NT2/D1 (cell line): ENCODE data around the gene USP2.
"Not testable (repeated sequence)": the region's sequence is repeated elsewhere in the genome, so short reads cannot be mapped to it uniquely, and the experiment has no call there.

Experiments
- DNase-seq: peaks from one replicate; pipeline ENCODE4 v3.0.0-alpha.2; 2011; ENCODE audit warnings: low read depth, low spot score
- H3K27me3 ChIP-seq: 2 replicates; pipeline ENCODE4 v1.6.0; 2011; ENCODE audit warnings: mild to moderate bottlenecking; ENCODE audit not compliant: insufficient read length, insufficient read depth
- H3K36me3 ChIP-seq: 2 replicates; pipeline ENCODE4 v1.6.1; 2011; ENCODE audit warnings: mild to moderate bottlenecking, low read length, mixed read lengths; ENCODE audit not compliant: insufficient read depth, insufficient read length
- H3K4me1 ChIP-seq: 2 replicates; pipeline ENCODE4 v1.5.1; 2011; ENCODE audit not compliant: insufficient read depth, insufficient read length
- H3K4me3 ChIP-seq: 2 replicates; pipeline ENCODE4 v1.5.1; 2011; ENCODE audit warnings: low read depth; ENCODE audit not compliant: insufficient read length
- H3K9ac ChIP-seq: 2 replicates; pipeline ENCODE4 v1.6.0; 2011; ENCODE audit warnings: low read depth; ENCODE audit not compliant: insufficient read length
- H3K9me3 ChIP-seq: 2 replicates; pipeline ENCODE4 v1.5.1; 2011; ENCODE audit warnings: mild to moderate bottlenecking, low read length; ENCODE audit not compliant: insufficient read depth
- SUZ12 ChIP-seq: IDR thresholded peaks from 2 replicates; pipeline ENCODE4 v1.6.1; 2011; ENCODE audit not compliant: insufficient read length, insufficient read depth; ENCODE audit errors: extremely low read depth
- YY1 ChIP-seq: IDR thresholded peaks from 2 replicates; pipeline ENCODE4 v1.6.1; 2011; ENCODE audit not compliant: insufficient read length, insufficient read depth
- ZNF274 ChIP-seq: IDR thresholded peaks from 2 replicates; pipeline ENCODE4 v1.6.1; 2011; ENCODE audit warnings: mild to moderate bottlenecking, low read depth, low read length

Gene USP2

GRCh38 chr11:119400860-119401259, 19.4 kb upstream of the USP2 start:
- Histone ChIP-seq H3K9me3 (peaks cover 20% of the 10 kb centered on the region), H3K4me3 (no peak overlapping the region), H3K9ac (no peak overlapping the region), H3K36me3 (no peaks in the 10 kb centered on the region), H3K4me1 (no peaks in the 10 kb centered on the region), H3K27me3 (no peaks in the 10 kb centered on the region)
- TF ChIP-seq SUZ12 (no peak), YY1 (no peak), ZNF274 (no peak)
- DNase-seq = no peak

GRCh38 chr11:119397740-119398139, 16.2 kb upstream of the USP2 start:
- TF ChIP-seq SUZ12 = no peak
- TF ChIP-seq YY1 = no peak
- no peak for TF ChIP-seq ZNF274
- DNase-seq = no peak
- H3K9me3 ChIP-seq = peaks cover 20% of the 10 kb centered on the region
- no peaks in the 10 kb centered on the region for H3K4me1 ChIP-seq
- H3K9ac ChIP-seq = no peak overlapping the region
- no peaks in the 10 kb centered on the region for H3K36me3 ChIP-seq
- H3K4me3 ChIP-seq = no peak overlapping the region
- H3K27me3 ChIP-seq = no peaks in the 10 kb centered on the region

- no peaks in the 10 kb centered on the region for H3K27me3 ChIP-seq
- H3K4me1 ChIP-seq = no peaks in the 10 kb centered on the region
- H3K4me3 ChIP-seq = no peak overlapping the region
- no peak overlapping the region for H3K9ac ChIP-seq
- DNase-seq = no peak
- TF ChIP-seq YY1 (no peak), SUZ12 (no peak), ZNF274 (no peak)
- H3K36me3 ChIP-seq = no peaks in the 10 kb centered on the region
- peaks cover 20% of the 10 kb centered on the region for H3K9me3 ChIP-seq
These were observed 15.3 kb upstream of the USP2 start for GRCh38 chr11:119396835-119397234.

- no peaks in the 10 kb centered on the region for H3K36me3 ChIP-seq
- H3K9ac ChIP-seq = no peak overlapping the region
- TF ChIP-seq YY1 (no peak), SUZ12 (no peak), ZNF274 (no peak)
- DNase-seq = no peak
- H3K4me1 ChIP-seq = no peaks in the 10 kb centered on the region
- H3K4me3 ChIP-seq = no peak overlapping the region
- no peaks in the 10 kb centered on the region for H3K27me3 ChIP-seq
- no peaks in the 10 kb centered on the region for H3K9me3 ChIP-seq
These were observed 9.8 kb upstream of the USP2 start for GRCh38 chr11:119391275-119391674.

- Histone ChIP-seq H3K4me1 (no peaks in the 10 kb centered on the region), H3K27me3 (no peaks in the 10 kb centered on the region), H3K9ac (no peak overlapping the region), H3K9me3 (no peaks in the 10 kb centered on the region), H3K36me3 (no peaks in the 10 kb centered on the region), H3K4me3 (no peak overlapping the region)
- TF ChIP-seq SUZ12 (no peak), ZNF274 (no peak), YY1 (no peak)
- DNase-seq = peak; percentile 32
These were observed 8.2 kb upstream of the USP2 start for GRCh38 chr11:119389611-119390254.

- Histone ChIP-seq H3K36me3 (no peaks in the 10 kb centered on the region), H3K4me3 (no peak overlapping the region), H3K27me3 (no peaks in the 10 kb centered on the region), H3K9ac (no peak overlapping the region), H3K4me1 (no peaks in the 10 kb centered on the region), H3K9me3 (no peaks in the 10 kb centered on the region)
- no peak for TF ChIP-seq SUZ12
- no peak for TF ChIP-seq ZNF274
- TF ChIP-seq YY1 = no peak
- no peak for DNase-seq
These were observed 6.6 kb upstream of the USP2 start for GRCh38 chr11:119388103-119388502.

- DNase-seq = no peak
- H3K4me1 ChIP-seq = peaks cover 6% of the 10 kb centered on the region
These were observed 2.8 kb upstream of the USP2 start for GRCh38 chr11:119384332-119384731.

GRCh38 chr11:119382513-119382912, 1.0 kb upstream of the USP2 start:
- not testable (repeated sequence) for H3K4me3 ChIP-seq, DNase-seq, H3K27me3 ChIP-seq, H3K9me3 ChIP-seq, H3K36me3 ChIP-seq, H3K9ac ChIP-seq, H3K4me1 ChIP-seq

More at GRCh38 chr11:119384332-119384731, 2.8 kb upstream of the USP2 start:
- peaks cover 8% of the 10 kb centered on the region for H3K27me3 ChIP-seq
- no peaks in the 10 kb centered on the region for H3K36me3 ChIP-seq
- TF ChIP-seq YY1 (no peak), ZNF274 (no peak), SUZ12 (no peak)
- H3K9me3 ChIP-seq = no peaks in the 10 kb centered on the region
- H3K9ac ChIP-seq = no peak overlapping the region
- no peak overlapping the region for H3K4me3 ChIP-seq
